HG03342 (cell line): Measurements from ENCODE around the gene CHST15.
"Not testable (repeated sequence)": the region's sequence is repeated elsewhere in the genome, so short reads cannot be mapped to it uniquely, and the experiment has no call there.

Experiments
- ATAC-seq: cut with Tn5 transposase; IDR thresholded peaks from one replicate; pipeline ENCODE4 v1.9.1; 2021; ENCODE audit warnings: mild to moderate bottlenecking, moderate library complexity; ENCODE audit not compliant: unreplicated experiment

CHST15 gene

DNA sequence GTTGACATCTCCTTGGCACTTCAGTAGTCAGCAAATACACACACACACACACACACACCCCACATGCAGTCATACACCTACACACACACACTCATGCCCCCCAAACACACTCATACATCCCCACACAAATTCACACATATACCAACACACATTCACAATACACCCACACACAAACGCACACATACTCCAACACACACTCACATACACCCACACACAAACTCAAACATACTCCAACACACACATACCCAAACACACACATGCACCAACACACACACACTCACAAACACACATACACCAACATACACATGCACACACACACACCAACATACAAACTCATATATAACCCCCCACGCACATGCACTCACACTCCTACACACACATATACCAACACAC is 31.4 kb upstream of the CHST15 start:
- ATAC-seq = no peak

- no peak for ATAC-seq
Measured at GRCh38 chr10:124124123-124124768, 30.8 kb upstream of the CHST15 start.

GRCh38 chr10:124123156-124123555 is 29.8 kb upstream of the CHST15 start:
- no peak for ATAC-seq

DNA sequence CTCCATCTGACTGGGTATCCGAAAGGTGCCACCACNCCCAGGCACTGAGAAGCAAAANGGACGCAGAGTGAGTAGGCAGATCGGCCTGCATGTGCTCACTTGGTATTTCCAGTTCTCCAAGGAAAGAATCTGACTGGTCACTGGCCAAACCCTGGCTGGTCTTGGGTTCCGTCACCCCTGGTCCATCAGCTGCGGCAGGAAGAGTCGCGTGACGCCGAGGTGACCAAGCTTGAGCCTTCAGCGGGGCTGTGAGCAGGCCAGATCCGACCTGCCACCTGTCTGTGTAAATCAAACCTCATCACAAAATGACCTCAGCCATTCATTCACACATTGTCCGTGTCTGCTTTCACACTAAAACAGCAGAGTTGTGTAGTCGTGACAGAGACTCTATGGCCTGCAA is 28.8 kb upstream of the CHST15 start:
- ATAC-seq = no peak

DNA sequence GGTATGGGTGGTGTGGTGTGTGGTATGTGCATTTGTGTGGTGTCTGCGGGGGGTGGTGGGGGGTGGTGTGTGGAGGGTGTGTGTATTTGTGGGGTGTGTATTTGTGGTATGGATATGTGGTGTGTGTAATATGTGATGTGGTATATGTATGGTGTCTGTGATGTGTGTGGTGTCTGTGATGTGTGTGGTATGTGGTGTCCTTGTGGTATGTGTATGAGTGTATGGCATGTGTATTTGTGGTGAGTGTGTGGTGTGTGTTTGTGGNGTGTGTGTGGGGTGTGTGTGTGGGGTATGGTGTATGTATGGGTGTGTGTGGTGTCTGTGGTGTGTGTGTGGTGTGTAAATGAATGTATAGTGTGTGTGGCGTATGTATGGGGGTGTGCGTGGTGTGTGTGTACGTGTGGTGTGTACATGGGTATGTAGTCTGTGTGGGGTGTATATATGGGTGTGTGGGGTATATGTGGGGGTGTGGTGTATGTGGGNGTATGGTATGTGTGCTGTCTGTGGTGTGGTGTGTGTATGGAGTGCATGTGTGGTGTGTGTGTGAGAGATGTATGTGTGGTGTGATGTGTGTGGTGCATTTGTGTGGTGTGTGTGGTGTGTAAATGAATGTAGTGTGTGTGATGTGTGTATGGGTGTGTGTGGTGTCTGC is 27.1 kb upstream of the CHST15 start:
- no peak for ATAC-seq

DNA sequence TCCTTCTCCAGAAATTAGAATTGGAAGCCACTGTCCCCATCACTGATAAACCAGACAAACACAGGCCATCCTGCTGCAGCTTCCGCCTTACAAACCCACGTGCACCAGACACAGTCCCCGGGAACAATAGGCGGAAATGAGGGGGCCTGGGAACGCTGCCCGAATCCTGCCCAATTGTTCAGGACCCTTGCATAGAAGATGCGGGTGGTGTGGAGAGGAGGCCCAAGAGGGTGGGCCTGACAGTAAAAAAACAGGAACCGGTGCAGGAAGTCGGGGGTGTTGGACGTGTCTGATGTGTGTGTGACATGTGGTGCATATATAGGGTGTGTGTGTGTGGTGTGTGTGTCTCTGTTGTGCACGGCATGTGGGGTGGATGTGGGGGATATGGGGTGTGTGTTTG is 26.5 kb upstream of the CHST15 start:
- ATAC-seq = no peak

GRCh38 chr10:124119216-124119615 is 25.8 kb upstream of the CHST15 start:
- no peak for ATAC-seq

- no peak for ATAC-seq
Measured at GRCh38 chr10:124117833-124118232, 24.4 kb upstream of the CHST15 start.

- ATAC-seq = no peak
Measured at GRCh38 chr10:124117511-124117785, 24.1 kb upstream of the CHST15 start.

GRCh38 chr10:124116771-124117510 is 23.5 kb upstream of the CHST15 start:
- ATAC-seq = no peak

DNA sequence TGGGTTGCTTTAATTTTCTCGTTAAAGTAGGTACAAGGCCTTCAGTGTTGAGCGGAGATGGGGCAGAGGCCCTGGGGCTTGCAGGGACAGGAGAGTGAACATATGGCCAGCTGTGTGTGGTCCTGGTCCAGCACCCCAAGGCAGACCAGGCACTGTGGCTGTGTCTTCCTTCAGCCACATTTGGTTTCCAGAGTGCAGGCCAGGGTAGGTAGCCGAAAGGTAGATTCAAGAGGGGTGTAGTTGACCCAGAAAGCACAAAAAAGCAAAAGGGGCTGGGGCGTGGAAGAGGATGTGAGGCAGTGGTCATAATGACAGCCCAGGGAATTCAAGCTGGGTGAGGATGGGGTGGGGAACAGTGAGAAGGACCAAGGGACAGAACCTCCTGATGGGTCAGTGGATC is 21.3 kb upstream of the CHST15 start:
- no peak for ATAC-seq

DNA sequence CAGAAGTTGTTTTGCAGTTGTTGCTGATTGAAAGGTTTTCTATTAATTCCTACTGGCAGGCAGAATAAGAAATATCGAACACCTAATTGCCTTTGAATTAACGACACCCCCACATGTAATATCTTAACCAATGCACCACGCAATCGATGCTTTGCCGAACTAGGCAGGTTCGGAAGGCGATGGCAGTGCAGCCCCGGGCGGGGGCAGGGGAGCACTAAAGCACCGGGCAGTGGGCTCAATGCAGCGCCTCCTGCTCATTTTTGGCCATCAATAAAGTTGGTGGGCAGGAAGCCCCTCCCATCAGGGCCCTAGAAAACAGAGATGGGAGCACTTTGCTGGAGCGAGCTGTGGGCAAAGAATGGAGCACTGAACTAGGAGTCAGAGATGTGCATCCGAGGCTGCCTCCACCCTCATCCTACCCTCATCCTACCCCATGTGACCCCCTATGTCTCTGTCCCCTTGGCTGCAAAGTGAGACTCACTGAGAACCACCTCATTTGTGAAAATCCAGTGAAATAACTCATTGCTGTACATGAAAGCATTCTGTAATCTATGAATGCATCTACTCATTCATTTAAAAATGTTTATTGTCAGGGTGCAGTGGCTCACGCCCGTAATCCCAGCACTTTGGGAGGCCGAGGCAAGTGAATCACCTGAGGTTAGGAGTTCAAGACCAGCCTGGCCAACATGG is 19.6 kb upstream of the CHST15 start:
- no peak for ATAC-seq

DNA sequence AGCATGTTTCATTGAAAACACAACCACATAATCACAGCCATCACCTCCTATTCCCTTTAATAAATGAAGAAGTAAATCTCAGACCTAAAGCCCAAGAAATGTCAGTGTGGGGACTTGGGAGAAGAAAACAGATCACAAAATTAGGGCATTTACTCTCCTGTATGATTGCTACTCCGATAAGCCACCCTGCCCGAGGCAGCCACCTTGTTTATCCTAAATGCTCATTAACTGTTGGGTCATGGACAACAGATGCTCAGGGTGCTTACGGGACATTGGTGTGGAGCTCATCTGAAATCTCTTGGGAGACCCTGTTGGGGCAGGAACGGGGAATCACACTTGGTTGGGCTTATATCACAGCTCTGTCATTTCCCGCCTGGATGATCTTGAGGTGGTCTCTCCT is 17.5 kb upstream of the CHST15 start:
- ATAC-seq = no peak

DNA sequence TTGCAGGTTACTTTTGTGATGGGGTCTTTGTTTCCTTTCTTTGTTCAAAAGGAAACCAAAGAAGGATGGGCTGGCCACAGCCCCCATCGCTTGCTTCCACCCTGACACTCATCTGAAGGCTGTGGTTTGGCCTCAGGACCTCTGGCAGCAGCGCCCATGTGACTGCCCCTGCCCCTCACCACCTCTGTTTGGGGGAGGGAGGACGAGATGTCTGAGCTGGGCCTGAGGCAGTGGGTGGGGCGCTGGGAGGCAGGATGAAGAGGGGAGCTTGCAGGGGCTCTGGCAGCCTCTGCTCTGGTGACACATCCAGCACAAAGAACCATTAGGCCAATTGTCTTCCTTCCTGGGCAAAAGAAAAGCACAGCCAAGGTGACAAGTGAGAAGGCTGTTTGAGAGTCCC is 15.9 kb upstream of the CHST15 start:
- ATAC-seq = no peak

DNA sequence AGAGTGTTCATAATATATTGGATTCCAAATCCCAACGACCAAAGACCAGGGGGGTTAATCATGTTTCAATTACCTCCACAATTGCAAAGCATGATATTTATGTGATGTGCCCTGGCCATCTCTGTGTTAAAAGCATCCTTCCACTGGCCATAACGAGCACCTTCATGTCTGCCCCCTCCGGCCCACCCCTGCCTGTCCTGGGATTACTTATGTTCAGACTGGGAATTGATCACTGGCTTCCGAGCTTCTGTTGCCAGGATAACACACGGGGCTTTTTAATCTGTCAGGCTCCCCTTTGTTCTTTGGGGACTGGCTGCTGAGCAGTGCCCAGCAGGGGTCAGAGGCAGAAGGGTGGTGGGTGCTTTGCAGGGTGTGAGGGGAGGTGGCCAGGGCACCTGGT is 13.7 kb upstream of the CHST15 start:
- ATAC-seq = no peak

- ATAC-seq = peak; percentile 94
Measured at GRCh38 chr10:124106241-124106879, 13.0 kb upstream of the CHST15 start.

- ATAC-seq = no peak
Measured at GRCh38 chr10:124105594-124105993, 12.2 kb upstream of the CHST15 start.

DNA sequence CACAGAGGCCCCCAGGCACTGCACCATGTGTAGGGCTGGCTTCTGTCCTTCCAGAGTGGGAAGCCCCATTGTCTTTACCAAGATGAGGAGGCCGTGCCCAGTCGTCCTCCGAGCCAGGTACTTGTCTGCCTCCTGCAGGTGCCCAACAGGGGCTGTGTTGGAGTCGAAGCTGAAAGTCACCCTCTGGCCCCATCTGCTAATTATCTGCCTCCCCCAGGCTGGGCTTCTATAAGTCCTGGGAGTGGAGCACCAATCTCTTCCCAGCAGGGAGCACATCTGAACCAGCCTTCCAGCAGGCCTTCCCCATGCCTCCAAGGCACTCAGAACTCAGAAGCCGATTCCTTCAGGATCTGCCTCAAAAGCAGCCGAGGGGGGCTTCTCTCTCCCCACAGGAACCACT is 11.6 kb upstream of the CHST15 start:
- no peak for ATAC-seq

DNA sequence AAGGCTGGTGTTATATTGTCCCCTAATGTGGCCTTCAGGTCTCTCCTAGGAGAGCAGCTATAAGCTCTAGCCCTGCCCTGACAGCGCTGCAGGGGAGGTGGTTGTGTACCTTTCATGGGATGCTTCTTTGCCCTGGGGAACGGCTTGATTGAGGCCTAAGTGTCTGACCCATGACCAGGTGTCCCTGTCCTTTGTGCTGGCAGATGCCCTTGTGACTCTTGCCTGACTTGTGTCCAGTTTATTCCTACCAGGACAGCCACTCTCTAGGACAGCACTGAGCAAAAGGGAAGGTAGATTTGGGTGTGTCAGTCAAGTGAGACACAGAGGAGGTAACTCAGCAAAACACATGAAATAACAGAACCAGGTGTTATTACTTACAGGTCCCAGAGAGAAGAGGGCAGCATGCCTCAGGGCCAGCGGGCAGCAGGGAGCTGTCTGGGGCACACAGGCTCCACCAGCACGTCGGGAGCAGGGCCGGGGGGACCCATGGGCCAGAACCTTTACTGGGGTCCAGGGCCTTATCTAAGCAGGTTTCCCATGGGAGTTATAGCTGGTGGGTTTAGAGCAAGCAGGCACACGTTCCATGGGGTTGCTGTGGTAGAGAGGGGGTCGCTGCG is 10.7 kb upstream of the CHST15 start:
- ATAC-seq = no peak

- no peak for ATAC-seq
Measured at GRCh38 chr10:124101351-124101750, 8.0 kb upstream of the CHST15 start.

GRCh38 chr10:124100651-124101050 is 7.3 kb upstream of the CHST15 start:
- not testable (repeated sequence) for ATAC-seq
